ENCODE results near the gene FRYL.

Gene FRYL

GRCh38 chr4:48669086-48669485 is 111.0 kb downstream of the FRYL start:
- no peak overlapping the region for H3K27ac ChIP-seq
- H3K27me3 ChIP-seq (ENCODE audit: insufficient read depth, low read depth, severe bottlenecking): no peaks in the 10 kb centered on the region
- no peak overlapping the region for H3K4me3 ChIP-seq (ENCODE audit: low read depth, low read length)
- peaks cover 3% of the 10 kb centered on the region for H3K9me3 ChIP-seq (ENCODE audit: severe bottlenecking)
- H3K36me3 ChIP-seq: no peaks in the 10 kb centered on the region
- no peak for TF ChIP-seq CTCF (IDR thresholded peaks at IDR 0.05; ENCODE audit: low read depth, low read length)
- DNase-seq: no peak

GRCh38 chr4:48668254-48669017 is 111.6 kb downstream of the FRYL start:
- Histone ChIP-seq H3K36me3 (no peaks in the 10 kb centered on the region), H3K4me3 (ENCODE audit: low read depth, low read length) (no peak overlapping the region), H3K27me3 (ENCODE audit: insufficient read depth, low read depth, severe bottlenecking) (no peaks in the 10 kb centered on the region), H3K27ac (no peak overlapping the region), H3K9me3 (ENCODE audit: severe bottlenecking) (peaks cover 3% of the 10 kb centered on the region)
- DNase-seq: no peak
- no peak for TF ChIP-seq CTCF (IDR thresholded peaks at IDR 0.05; ENCODE audit: low read depth, low read length)

GRCh38 chr4:48667148-48667547 is 112.9 kb downstream of the FRYL start:
- Histone ChIP-seq H3K27ac (no peak overlapping the region), H3K36me3 (no peaks in the 10 kb centered on the region), H3K27me3 (ENCODE audit: insufficient read depth, low read depth, severe bottlenecking) (no peaks in the 10 kb centered on the region), H3K9me3 (ENCODE audit: severe bottlenecking) (peaks cover 3% of the 10 kb centered on the region), H3K4me3 (ENCODE audit: low read depth, low read length) (no peak overlapping the region)
- no peak for DNase-seq
- no peak for TF ChIP-seq CTCF (IDR thresholded peaks at IDR 0.05; ENCODE audit: low read depth, low read length)

GRCh38 chr4:48665555-48666186 is 114.4 kb downstream of the FRYL start:
- Histone ChIP-seq H3K4me3 (ENCODE audit: low read depth, low read length) (no peak overlapping the region), H3K9me3 (ENCODE audit: severe bottlenecking) (peaks cover 1% of the 10 kb centered on the region), H3K27ac (no peak overlapping the region), H3K36me3 (no peaks in the 10 kb centered on the region), H3K27me3 (ENCODE audit: insufficient read depth, low read depth, severe bottlenecking) (no peaks in the 10 kb centered on the region)
- TF ChIP-seq CTCF (IDR thresholded peaks at IDR 0.05; ENCODE audit: low read depth, low read length): no peak
- DNase-seq: no peak

GRCh38 chr4:48664938-48665337 is 115.1 kb downstream of the FRYL start:
- no peak for TF ChIP-seq CTCF (IDR thresholded peaks at IDR 0.05; ENCODE audit: low read depth, low read length)
- no peaks in the 10 kb centered on the region for H3K36me3 ChIP-seq
- no peaks in the 10 kb centered on the region for H3K27me3 ChIP-seq (ENCODE audit: insufficient read depth, low read depth, severe bottlenecking)
- H3K9me3 ChIP-seq (ENCODE audit: severe bottlenecking): no peaks in the 10 kb centered on the region
- no peak overlapping the region for H3K27ac ChIP-seq
- H3K4me3 ChIP-seq (ENCODE audit: low read depth, low read length): no peak overlapping the region
- no peak for DNase-seq

Measured in WERI-Rb-1 (cell line).